NCI-H226 (cell line): Measurements from ENCODE around the gene SMCO3.

Experiments used
- DNase-seq: peaks from one replicate; pipeline ENCODE4 v3.0.0-alpha.2; 2015

The SMCO3 gene

GRCh38 chr12:14826491-14826890, 12.5 kb upstream of the SMCO3 start:
- no peak for DNase-seq

DNA sequence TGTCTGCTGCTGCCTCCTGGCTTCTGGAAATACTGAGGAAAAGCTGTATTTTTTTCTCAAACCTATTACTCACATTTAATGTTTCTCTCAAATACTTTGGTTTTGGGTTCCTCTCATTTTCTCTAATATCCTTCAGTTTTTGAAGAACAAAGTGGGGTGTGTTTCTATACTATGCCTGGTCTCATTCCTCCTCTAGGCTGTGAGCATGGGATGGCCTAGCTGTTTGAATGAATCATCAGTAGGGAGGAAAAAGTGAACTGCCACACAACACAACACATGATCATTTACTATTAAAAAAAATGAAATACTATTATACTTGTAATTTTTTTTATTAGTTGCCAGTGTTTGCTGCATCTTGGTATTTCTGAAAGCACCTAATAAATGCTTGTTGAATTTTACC, 11.3 kb upstream of the SMCO3 start:
- no peak for DNase-seq

DNA sequence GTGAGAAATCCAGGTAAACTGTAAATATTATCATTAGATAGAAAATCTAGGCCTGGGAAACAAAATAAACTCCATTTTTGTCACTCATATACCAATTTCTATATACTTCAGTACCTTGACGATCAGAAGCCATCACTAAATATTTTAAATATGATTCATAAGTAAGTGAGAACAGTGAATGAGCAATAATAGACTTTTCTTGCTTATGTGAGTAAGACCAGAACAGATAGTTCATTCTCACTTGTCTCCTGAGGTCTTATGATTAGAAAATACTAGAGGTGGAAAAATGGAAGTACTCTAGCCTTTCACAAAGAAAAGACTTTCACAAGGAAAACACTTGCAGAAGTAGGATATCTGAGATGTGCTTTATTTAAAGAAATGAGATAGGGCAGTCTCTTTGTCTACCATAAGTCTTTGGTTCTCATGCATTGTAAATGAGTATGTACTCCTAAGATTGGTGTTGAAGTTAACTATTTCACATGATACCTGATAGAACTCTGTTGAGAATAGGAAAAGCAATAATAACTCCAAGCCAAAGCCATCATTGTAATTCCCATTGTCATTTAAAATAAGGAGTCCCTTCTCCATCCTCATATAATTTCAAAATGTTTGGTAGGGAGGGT, 10.1 kb upstream of the SMCO3 start:
- DNase-seq: no peak

DNA sequence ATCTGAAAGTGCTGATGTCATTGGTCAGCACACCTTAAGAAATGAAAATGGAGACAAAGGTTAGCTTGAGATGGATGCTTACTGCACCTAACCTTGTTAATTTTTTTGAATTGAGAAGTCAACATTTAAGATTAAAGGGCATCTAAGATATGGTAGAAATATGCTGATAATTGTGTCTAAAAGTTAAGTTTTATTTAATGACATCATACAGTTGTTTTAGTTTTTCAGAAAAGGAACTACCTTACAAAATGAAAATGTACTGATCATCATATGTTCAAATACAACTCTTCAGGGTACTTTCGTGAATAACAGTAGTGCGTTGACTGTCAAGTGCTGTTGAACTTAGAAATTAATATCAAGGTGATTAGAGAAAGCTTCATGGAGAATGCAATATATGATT, 2.5 kb downstream of the SMCO3 start:
- no peak for DNase-seq

DNA sequence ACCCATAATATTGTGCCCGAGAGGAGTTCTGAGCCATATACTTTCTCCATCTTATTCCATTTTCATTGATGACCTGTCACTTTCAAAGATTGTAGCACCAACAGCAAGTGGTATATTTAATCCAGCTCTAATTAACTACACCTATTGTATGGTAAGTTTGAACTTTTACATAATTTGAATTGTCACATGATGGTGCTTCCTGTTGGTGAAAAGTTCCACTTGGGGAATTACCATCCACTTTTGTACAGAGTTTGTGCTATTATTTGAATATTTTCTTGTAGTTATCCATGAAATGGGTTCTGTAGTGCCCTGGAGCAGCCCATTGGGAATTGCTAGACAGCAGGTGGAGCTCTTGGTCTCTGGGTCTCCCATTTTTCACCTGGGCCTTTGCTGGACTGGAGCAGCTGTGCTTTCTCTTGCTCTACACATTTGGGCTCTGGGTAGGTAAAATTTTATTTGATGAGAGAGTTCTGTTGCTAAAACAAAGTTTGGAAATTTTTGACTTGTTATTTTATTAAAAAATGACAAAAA, 3.0 kb downstream of the SMCO3 start:
- DNase-seq: peak; percentile 49

GRCh38 chr12:14810167-14810952, 3.6 kb downstream of the SMCO3 start:
- DNase-seq: no peak

DNA sequence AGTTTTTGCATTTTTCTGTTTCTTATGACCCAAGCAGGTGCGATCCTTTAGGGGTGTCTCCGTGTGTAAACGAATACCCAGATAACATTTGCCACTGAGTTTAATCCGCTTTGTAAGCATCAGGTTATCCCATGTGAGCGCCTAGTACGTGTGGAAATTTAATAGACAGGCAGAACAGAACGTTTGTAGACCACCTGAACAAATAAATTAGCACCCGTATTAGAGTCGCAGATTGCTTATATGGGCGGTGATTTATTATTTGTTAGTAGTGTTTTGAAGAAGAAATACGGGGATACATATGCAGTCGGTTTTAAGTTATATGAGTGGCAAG, 10.2 kb downstream of the SMCO3 start:
- no peak for DNase-seq

GRCh38 chr12:14803011-14803829, 10.8 kb downstream of the SMCO3 start, which contains the start of the genes C12orf60 and WBP11:
TSS of gene C12orf60 (plus strand) at chr12:14803670. CDS start at chr12:14822936, 19,266 bp downstream.
TSS of gene WBP11 (minus strand) at chr12:14803478. CDS start at chr12:14801383, 2,095 bp downstream.
- peak; percentile 99 for DNase-seq

- DNase-seq: no peak
These were observed 11.3 kb downstream of the SMCO3 start for GRCh38 chr12:14802721-14803010.

GRCh38 chr12:14802247-14802646, 11.7 kb downstream of the SMCO3 start:
- DNase-seq: no peak

GRCh38 chr12:14795028-14795448, 18.9 kb downstream of the SMCO3 start:
- no peak for DNase-seq

DNA sequence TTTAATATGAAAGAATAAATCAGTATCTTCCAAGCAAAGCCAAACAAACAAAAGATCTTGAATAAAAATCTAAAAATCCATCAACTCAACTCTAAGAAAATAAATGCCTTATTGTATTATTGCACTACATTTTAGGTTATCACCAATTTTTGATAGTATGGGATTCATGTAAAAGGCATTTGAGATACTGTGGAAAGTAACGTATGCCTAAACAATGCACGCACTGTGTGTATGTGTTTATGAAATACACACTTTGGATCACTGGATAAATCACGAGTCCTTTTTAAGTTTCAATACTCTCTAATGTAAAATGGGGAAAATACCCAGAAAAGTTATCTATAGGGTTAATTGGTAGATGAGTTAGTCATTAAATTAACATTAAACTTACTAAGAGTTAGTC, 28.4 kb downstream of the SMCO3 start:
- no peak for DNase-seq

DNA sequence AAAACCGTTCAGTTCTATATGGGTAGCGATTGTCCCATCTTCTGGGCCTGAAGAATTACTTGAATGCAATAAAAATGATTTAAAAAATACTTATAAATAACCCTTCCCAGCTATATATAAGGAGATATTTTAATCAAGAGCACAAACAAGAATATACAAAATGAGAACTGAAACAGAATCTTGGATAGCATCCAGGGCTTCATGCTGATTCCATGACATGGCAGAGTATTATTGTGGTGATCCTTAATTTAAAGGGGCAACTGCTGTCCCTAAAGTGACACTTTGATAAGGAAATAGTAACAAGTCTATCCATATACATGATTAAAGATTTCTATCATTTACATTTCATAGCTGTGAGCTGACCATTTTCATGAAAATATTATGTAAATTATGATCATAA, 29.5 kb downstream of the SMCO3 start:
- DNase-seq: no peak

- DNase-seq: no peak
These were observed 31.2 kb downstream of the SMCO3 start for GRCh38 chr12:14782756-14783155.

DNA sequence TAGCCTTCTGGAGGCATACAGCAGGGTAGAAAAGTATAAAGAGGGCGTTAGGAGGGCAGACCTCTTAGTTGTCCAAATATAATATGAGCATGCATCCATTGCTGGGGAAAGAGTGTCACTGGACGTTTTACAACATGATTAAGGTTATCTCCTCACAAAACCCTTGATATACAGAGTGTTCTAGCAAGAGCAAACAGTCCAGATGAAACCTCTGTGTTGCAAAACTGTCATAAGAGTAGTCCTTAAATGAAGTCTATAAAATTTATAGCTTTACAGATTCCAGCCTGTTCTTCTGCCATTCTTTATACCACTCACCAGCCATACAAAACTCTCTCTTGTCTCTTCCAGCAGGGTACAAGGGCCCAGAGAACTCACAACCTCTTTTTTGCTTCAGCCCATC, 32.4 kb downstream of the SMCO3 start:
- DNase-seq: no peak

- DNase-seq: no peak
These were observed 33.1 kb downstream of the SMCO3 start for GRCh38 chr12:14780859-14781258.

GRCh38 chr12:14779834-14780233, 34.1 kb downstream of the SMCO3 start:
- DNase-seq: no peak

DNA sequence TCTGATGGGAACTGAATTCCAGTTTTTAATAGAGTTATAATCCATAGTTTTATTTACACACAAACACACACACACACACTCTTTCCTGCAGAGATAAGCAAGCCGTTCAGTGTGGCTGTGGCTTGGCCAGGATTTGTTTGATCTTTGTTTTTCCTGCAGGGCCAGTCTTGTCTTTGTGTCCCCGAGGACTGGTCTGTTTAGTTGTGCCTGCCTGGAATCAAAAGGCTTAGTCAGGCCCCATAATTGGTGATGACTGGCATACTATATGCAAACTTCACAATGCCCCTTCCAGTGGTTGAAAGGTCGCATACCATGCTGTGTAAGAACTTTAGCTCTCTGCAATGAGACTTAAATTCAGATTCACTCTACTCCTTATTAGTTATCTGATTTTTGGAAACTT, 36.7 kb downstream of the SMCO3 start:
- DNase-seq: no peak

DNA sequence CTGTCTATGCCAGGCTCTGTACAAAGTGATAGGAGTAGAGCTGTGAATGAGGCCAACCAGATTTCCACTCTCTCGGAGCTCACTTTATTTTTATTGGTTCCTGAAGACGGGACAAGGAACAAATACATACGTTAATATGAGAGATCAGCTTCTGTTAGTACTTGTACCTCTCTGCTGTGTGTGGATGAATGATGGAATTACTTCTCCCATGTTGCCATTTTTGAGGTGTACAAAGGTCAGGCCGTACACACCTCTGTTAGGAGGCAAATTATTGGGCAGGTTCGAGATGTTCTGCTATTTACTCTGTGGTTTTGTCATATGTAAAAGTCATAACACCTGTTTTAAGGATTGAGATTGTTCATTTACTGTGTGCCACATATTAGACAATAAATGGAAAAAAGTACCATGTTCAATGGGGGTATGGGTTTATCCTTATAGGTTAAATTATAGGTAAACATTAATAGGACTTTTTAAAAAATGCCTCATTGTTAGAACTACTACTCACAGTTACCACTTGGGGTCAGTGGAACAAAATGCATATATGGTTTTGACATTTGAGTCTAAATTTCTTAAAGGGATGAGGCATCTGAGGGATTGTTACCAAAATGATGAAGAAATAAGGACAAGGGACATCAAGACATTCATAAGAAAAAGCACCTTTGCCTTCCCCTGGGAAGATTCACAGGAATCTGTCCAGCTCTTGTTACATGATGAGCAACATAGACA, 37.6 kb downstream of the SMCO3 start:
- no peak for DNase-seq

GRCh38 chr12:14775636-14775980, 38.4 kb downstream of the SMCO3 start:
- peak; percentile 38 for DNase-seq

DNA sequence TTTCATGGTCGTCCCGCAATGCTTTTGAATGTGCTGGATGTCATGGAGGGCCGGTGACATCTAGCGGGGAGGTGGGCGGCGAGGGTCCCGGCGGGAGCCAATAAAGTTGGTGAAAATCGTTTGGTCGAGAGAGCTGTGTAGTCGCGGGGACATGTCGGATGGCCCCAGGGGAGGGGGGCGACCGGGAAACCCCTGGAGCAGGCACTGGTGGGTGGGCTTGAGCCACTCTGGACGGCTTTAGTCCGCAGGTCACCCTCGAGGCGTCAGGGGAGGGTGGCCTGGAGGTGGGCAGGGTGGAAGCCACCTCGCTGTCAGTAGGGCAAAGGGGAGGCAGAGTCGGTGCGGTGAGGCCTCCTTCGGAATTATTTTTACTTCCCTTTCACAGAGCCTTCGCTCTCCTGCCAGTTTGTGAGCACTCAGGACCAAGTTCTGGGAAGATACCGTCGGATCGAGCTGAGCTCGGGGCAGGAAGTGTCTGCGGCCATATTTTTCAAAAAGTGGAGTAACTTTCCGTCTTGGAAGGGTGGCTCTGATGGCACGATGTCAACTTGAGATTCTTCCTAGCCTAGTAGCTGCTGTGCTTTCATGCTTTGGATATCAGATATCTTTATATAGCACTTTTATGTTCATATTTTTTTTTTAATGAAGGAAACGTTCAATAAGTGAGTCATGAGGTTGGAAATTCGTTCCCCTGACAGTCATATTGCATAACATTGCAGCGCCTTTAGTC, 38.9 kb downstream of the SMCO3 start:
- peak; percentile 53 for DNase-seq
